Right ventricle myocardium superior (tissue), 1 donor: ENCODE data around the gene F10. TPM values are rescaled to one million over a fixed set of nuclear protein-coding genes. Genes with fewer than 3 reads are reported as not detected.
"Not testable (repeated sequence)": the region's sequence is repeated elsewhere in the genome, so short reads cannot be mapped to it uniquely, and the experiment has no call there.

ENCODE experiments used
- ATAC-seq: fragments of 200-7000 bp; cut with Tn5 transposase; one replicate; pipeline ENCODE4 v1.9.1; 2020; ENCODE audit warnings: mild to moderate bottlenecking; ENCODE audit not compliant: poor library complexity
- DNase-seq: peaks from one replicate; pipeline ENCODE4 v3.0.0-alpha.2; 2020
- intact Hi-C: fragments of 100-400 bp; cut with DNase I; formaldehyde crosslinking; loops from one replicate; pipeline ENCODE4 v1.11.2; 2022
- total RNA-seq: library from RNA; stranded (reverse); fragmentation: NEBNext Ultra II Directional; extraction: Animal tissue kit (Norgen Biotek cat#: 25700); gene quantifications from one replicate; pipeline ENCODE4 v1.2.1, GENCODE V29; 2021
- donor health status: DM: no; HTN: yes; CAD: no; lungs with severe emphysema.

Gene F10
- total RNA-seq, 1 donor from 2014 or later: 4.5 TPM

- no peak for ATAC-seq
Measured at GRCh38 chr13:113096052-113096744, 26.4 kb upstream of the F10 start.

GRCh38 chr13:113096745-113097305 lies 25.8 kb upstream of the F10 start:
- no peak for ATAC-seq

More at GRCh38 chr13:113096052-113096744, 26.4 kb upstream of the F10 start:
- DNase-seq: peak; percentile 33
- intact Hi-C loops: no loop called here

GRCh38 chr13:113097651-113098050 lies 24.9 kb upstream of the F10 start:
- DNase-seq: no peak
- intact Hi-C loops: no loop called here
- no peak for ATAC-seq

More at GRCh38 chr13:113096745-113097305, 25.8 kb upstream of the F10 start:
- intact Hi-C loops: no loop called here
- DNase-seq: peak; percentile 24

GRCh38 chr13:113098162-113098732 lies 24.4 kb upstream of the F10 start:
- intact Hi-C loops: no loop called here
- ATAC-seq: no peak
- no peak for DNase-seq

- ATAC-seq (no peak), DNase-seq (no peak)
- intact Hi-C loops: no loop called here
Measured at GRCh38 chr13:113099142-113099541, 23.5 kb upstream of the F10 start.

- ATAC-seq, intact Hi-C loops, DNase-seq: not testable (repeated sequence)
Measured at GRCh38 chr13:113102302-113102701, 20.3 kb upstream of the F10 start.

- intact Hi-C loops: no loop called here
- no peak for DNase-seq
- ATAC-seq: no peak
Measured at GRCh38 chr13:113102727-113103126, 19.9 kb upstream of the F10 start.

GRCh38 chr13:113103646-113104045 lies 19.0 kb upstream of the F10 start:
- intact Hi-C loops: no loop called here
- ATAC-seq: peak; percentile 10
- peak; percentile 28 for DNase-seq

GRCh38 chr13:113105032-113105920 lies 17.3 kb upstream of the F10 start, which contains the start of gene F7:
Gene F7, plus strand, starts transcription at chr13:113105791. Its CDS starts 51 bp downstream, at chr13:113105842.
- DNase-seq (no peak), ATAC-seq (no peak)
- intact Hi-C loops: no loop called here

- intact Hi-C loops: no loop called here
- DNase-seq (no peak), ATAC-seq (no peak)
Measured at GRCh38 chr13:113105921-113106452, 16.6 kb upstream of the F10 start.

- ATAC-seq: no peak
- peak; percentile 32 for DNase-seq
- intact Hi-C loops: no loop called here
Measured at GRCh38 chr13:113106711-113107351, 15.8 kb upstream of the F10 start.

- ATAC-seq, DNase-seq, intact Hi-C loops: not testable (repeated sequence)
Measured at GRCh38 chr13:113108521-113108920, 14.1 kb upstream of the F10 start.

GRCh38 chr13:113109151-113110047 lies 13.2 kb upstream of the F10 start:
- intact Hi-C loops: no loop called here
- peak; percentile 38 for DNase-seq
- ATAC-seq: peak; percentile 38

- peak; percentile 40 for DNase-seq
- intact Hi-C loops: no loop called here
- peak; percentile 62 for ATAC-seq
Measured at GRCh38 chr13:113110048-113110851, 12.3 kb upstream of the F10 start.

GRCh38 chr13:113110852-113111315 lies 11.7 kb upstream of the F10 start:
- DNase-seq (no peak), ATAC-seq (peak; percentile 36)
- intact Hi-C loops: no loop called here

GRCh38 chr13:113111821-113112220 lies 10.8 kb upstream of the F10 start:
- DNase-seq, ATAC-seq, intact Hi-C loops: not testable (repeated sequence)
